ENCODE data around the gene MYNN. TPM values are rescaled to one million over a fixed set of nuclear protein-coding genes. Genes with fewer than 3 reads are reported as not detected.

MYNN gene
- total and polyA plus RNA-seq, 2 of the 13 experiments (the other 11 are each of a cell fraction or from before 2014, with no cell fraction given) = 10.4 to 17.6 TPM

DNA sequence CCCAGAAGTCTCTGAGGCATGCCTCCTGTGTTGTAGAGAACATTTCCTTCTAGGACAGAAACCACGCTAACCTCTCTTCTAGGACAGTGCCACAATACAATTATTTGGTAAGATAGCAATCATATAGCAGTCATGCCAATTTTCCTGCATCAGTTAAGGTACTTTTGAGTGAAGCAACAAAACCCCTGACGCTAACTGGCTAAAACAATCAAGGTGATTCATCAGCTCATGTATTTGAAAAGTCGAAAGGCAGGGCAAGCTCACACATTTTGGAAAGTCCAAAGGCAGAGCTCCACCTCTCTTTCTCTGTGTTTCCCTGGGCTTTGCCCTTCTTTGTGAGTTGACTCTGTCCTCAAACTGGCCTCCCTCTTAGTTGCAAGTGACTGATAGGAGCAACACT is 18.5 kb upstream of the MYNN start:
- WGBS (ENCODE audit: low lambda C conversion rate) = 5% methylated on average over 3 of the region's 3 CpGs
- TF ChIP-seq ZNF124 (CRISPR knock-in tag; IDR thresholded peaks at IDR 0.05) (no peak), PREB (CRISPR knock-in tag; IDR thresholded peaks at IDR 0.05) (no peak), ZFP90 (CRISPR knock-in tag; IDR thresholded peaks at IDR 0.05; ENCODE audit: borderline replicate concordance) (no peak), ZNF205 (CRISPR knock-in tag; IDR thresholded peaks at IDR 0.05) (no peak), HES4 (CRISPR knock-in tag; IDR thresholded peaks at IDR 0.05; ENCODE audit: borderline replicate concordance) (no peak), HMG20A (CRISPR knock-in tag; IDR thresholded peaks at IDR 0.05; ENCODE audit: borderline replicate concordance) (no peak)
- TF ChIP-seq, protein P1, sequence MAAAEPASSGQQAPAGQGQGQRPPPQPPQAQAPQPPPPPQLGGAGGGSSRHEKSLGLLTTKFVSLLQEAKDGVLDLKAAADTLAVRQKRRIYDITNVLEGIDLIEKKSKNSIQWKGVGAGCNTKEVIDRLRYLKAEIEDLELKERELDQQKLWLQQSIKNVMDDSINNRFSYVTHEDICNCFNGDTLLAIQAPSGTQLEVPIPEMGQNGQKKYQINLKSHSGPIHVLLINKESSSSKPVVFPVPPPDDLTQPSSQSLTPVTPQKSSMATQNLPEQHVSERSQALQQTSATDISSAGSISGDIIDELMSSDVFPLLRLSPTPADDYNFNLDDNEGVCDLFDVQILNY (CRISPR knock-in tag; conservative IDR thresholded peaks at IDR 0.05) = no peak
- TF ChIP-seq, protein P2, sequence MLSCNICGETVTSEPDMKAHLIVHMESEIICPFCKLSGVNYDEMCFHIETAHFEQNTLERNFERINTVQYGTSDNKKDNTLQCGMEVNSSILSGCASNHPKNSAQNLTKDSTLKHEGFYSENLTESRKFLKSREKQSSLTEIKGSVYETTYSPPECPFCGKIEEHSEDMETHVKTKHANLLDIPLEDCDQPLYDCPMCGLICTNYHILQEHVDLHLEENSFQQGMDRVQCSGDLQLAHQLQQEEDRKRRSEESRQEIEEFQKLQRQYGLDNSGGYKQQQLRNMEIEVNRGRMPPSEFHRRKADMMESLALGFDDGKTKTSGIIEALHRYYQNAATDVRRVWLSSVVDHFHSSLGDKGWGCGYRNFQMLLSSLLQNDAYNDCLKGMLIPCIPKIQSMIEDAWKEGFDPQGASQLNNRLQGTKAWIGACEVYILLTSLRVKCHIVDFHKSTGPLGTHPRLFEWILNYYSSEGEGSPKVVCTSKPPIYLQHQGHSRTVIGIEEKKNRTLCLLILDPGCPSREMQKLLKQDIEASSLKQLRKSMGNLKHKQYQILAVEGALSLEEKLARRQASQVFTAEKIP (CRISPR knock-in tag; IDR thresholded peaks at IDR 0.05; ENCODE audit: borderline replicate concordance) = no peak
- Histone ChIP-seq H3K9ac (ENCODE audit: insufficient read depth, low read depth, low read length) (no peak overlapping the region), H3K36me3 (replicated peaks in 1 of 2; ENCODE audit: control insufficient read depth in 1 of 2, insufficient read depth in 2 of 2, low read length in 2 of 2) (no peaks in the 10 kb centered on the region), H3K4me1 (ENCODE audit: insufficient read depth, low read length) (peaks cover 23% of the 10 kb centered on the region), H2AFZ (ENCODE audit: low read length) (no peak overlapping the region), H3K27me3 (ENCODE audit: control insufficient read depth in 1 of 2, insufficient read depth in 2 of 2, low read length in 2 of 2) (no peaks in the 10 kb centered on the region), H3K27ac (ENCODE audit: extremely low read length, insufficient read depth, low read length) (no peak overlapping the region), H3K9me3 (ENCODE audit: low read length) (no peaks in the 10 kb centered on the region), H3K79me2 (ENCODE audit: insufficient read depth, low read length) (no peaks in the 10 kb centered on the region), H3K4me3 (replicated peaks in 1 of 3; ENCODE audit: insufficient read depth in 1 of 3, low read depth in 2 of 3, low read length in 3 of 3) (no peak overlapping the region), H4K20me1 (ENCODE audit: insufficient read depth, low read length) (no peaks in the 10 kb centered on the region), H3K4me2 (ENCODE audit: low read depth, low read length) (no peak overlapping the region)
- FAIRE-seq = no peak
- in situ Hi-C loops (cut with HindIII; ENCODE audit: extremely low pct_ligation_motif_present, low pct_unique_long_range_greater_than_20kb) (no loop called here), intact Hi-C loops (cut with micrococcal nuclease; ENCODE audit: unreplicated experiment) (no loop called here)
- ChIA-PET CTCF (ENCODE audit: low intra/inter-chr PET ratio, low total read pairs) (no interaction called here), POLR2A (no interaction called here)
- BruUV-seq (replicated peaks) = no TSS peak
- no peak for DNase-seq (ENCODE audit: low spot score)
- ATAC-seq = peak; percentile 47
